ENCODE results near the gene GATAD2A.

GATAD2A gene

GRCh38 chr19:19423322-19423721 lies 17.8 kb downstream of the GATAD2A start:
- no peak overlapping the region for H2BK120ac ChIP-seq (ENCODE audit: insufficient read depth, low read length, poor library complexity)
- no peak overlapping the region for H3K4me3 ChIP-seq (ENCODE audit: low read depth, low read length)
- H3K4me2 ChIP-seq (ENCODE audit: low read length), result no peak overlapping the region
- no peak overlapping the region for H4K91ac ChIP-seq (ENCODE audit: low read depth, low read length)
- WGBS (ENCODE audit: extremely low coverage, insufficient coverage, insufficient read length), result no CpG with 5 or more reads among the region's 8 CpGs
- H3K27ac ChIP-seq (ENCODE audit: low read depth, low read length), result no peak overlapping the region
- no peak overlapping the region for H3K9ac ChIP-seq (ENCODE audit: low read length)
- no peak overlapping the region for H2BK12ac ChIP-seq (ENCODE audit: low read length)
- no peak overlapping the region for H4K12ac ChIP-seq (ENCODE audit: low read depth, low read length)
- H3K79me2 ChIP-seq (ENCODE audit: control insufficient read depth, insufficient read depth, low read length, poor library complexity), result peaks cover 45% of the 10 kb centered on the region
- H3K79me1 ChIP-seq (ENCODE audit: low read length), result no peaks in the 10 kb centered on the region
- no peak for DNase-seq
- no peak overlapping the region for H4K8ac ChIP-seq (ENCODE audit: low read depth, low read length)
- H2BK5ac ChIP-seq (ENCODE audit: low read depth, low read length, poor library complexity), result no peak overlapping the region
- no peak overlapping the region for H2AK5ac ChIP-seq (ENCODE audit: low read length)
- H3K36me3 ChIP-seq (ENCODE audit: control insufficient read depth in 1 of 2, insufficient read depth in 2 of 2, low read length in 2 of 2), result peaks cover 0 to 4% of the 10 kb centered on the region in 2 experiments
- no peak overlapping the region for H3K23ac ChIP-seq (ENCODE audit: low read length)
- H3K4me1 ChIP-seq (ENCODE audit: control insufficient read depth in 1 of 2, insufficient read depth in 2 of 2, low read length in 2 of 2), result no peaks in the 10 kb centered on the region
- no peak overlapping the region for H3K14ac ChIP-seq (ENCODE audit: low read length)
- H3K27me3 ChIP-seq (ENCODE audit: insufficient read depth, low read length), result no peaks in the 10 kb centered on the region
- no peak overlapping the region for H2AFZ ChIP-seq (ENCODE audit: insufficient read depth, low read length, poor library complexity)
- H3K9me3 ChIP-seq (ENCODE audit: insufficient read depth, low read depth, low read length), result no peaks in the 10 kb centered on the region
- peak overlapping the region; percentile 87 for H3K4ac ChIP-seq (ENCODE audit: low read depth, low read length)
- H3K18ac ChIP-seq (ENCODE audit: low read length), result no peak overlapping the region

DNA sequence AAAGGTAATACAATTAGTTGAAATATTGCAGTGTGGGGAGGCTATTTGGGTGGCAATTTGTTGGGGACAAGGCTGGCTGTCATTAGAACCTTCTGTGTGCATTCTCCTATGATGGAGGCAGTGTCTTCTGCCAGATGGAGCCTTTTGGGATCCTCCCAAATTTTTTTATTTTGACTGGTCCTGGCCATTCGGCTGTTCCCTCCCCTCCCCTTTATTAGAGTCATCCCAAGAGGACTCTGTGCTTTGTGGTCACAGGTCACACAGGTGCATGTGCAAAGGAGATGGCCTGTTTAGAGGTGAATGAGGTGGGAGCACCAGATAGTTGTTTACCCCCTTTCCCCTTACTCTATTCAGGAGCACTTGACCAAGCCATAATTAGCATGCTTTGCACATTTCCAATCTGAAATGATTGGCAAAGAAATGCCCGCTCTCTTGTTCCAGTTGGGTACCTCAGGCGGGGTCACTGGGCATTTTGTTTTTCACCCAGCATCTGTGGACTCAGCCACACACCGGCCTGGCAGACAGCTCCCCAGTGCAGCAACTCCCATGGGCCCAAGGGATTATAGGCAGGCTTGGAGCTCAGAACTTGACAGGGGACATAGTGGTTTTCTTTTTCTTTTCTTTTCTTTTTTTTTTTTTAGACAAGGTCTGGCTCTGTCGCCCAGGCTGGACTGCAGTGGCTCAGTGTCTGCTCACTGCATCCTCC lies 19.8 kb downstream of the GATAD2A start:
- Histone ChIP-seq H2AFZ (ENCODE audit: insufficient read depth, low read length, poor library complexity) (no peak overlapping the region), H3K27ac (ENCODE audit: low read depth, low read length) (no peak overlapping the region), H3K4me3 (ENCODE audit: low read depth, low read length) (no peak overlapping the region), H3K9me3 (ENCODE audit: insufficient read depth, low read depth, low read length) (no peaks in the 10 kb centered on the region), H4K91ac (ENCODE audit: low read depth, low read length) (no peak overlapping the region), H3K4ac (ENCODE audit: low read depth, low read length) (peak overlapping the region; percentile 86), H2BK12ac (ENCODE audit: low read length) (no peak overlapping the region), H2AK5ac (ENCODE audit: low read length) (no peak overlapping the region), H3K36me3 (ENCODE audit: control insufficient read depth in 1 of 2, insufficient read depth in 2 of 2, low read length in 2 of 2) (peaks cover 5 to 15% of the 10 kb centered on the region in 2 experiments), H3K14ac (ENCODE audit: low read length) (no peak overlapping the region), H3K27me3 (ENCODE audit: insufficient read depth, low read length) (no peaks in the 10 kb centered on the region), H3K79me2 (ENCODE audit: control insufficient read depth, insufficient read depth, low read length, poor library complexity) (peaks cover 55% of the 10 kb centered on the region), H3K79me1 (ENCODE audit: low read length) (no peaks in the 10 kb centered on the region), H3K4me2 (ENCODE audit: low read length) (no peak overlapping the region), H2BK5ac (ENCODE audit: low read depth, low read length, poor library complexity) (no peak overlapping the region), H3K9ac (ENCODE audit: low read length) (no peak overlapping the region), H3K18ac (ENCODE audit: low read length) (no peak overlapping the region), H4K12ac (ENCODE audit: low read depth, low read length) (no peak overlapping the region), H2BK120ac (ENCODE audit: insufficient read depth, low read length, poor library complexity) (no peak overlapping the region), H3K23ac (ENCODE audit: low read length) (no peak overlapping the region), H4K8ac (ENCODE audit: low read depth, low read length) (no peak overlapping the region), H3K4me1 (ENCODE audit: control insufficient read depth in 1 of 2, insufficient read depth in 2 of 2, low read length in 2 of 2) (no peaks in the 10 kb centered on the region)
- no CpG with 5 or more reads among the region's 5 CpGs for WGBS (ENCODE audit: extremely low coverage, insufficient coverage, insufficient read length)
- DNase-seq, result no peak

DNA sequence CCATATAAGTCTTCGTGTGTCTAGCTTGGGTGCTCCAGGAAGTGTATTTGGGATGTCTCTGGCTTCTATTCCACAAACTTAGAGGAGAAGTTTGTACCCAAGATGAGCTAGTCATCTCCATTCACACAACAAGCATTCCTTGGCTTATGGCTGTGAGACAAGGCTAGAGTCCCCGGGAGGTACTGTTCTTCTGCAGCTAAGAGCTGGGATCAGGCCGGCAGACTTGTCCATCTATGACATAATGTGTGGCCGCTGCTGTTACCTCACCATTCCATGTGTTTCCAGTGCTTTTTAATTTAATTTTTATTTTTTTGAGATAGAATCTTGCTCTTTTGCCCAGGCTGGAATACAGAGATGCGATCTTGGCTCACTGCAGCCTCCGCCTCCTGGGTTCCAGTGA lies 20.7 kb downstream of the GATAD2A start:
- no CpG with 5 or more reads among the region's 6 CpGs for WGBS (ENCODE audit: extremely low coverage, insufficient coverage, insufficient read length)
- Histone ChIP-seq H2AFZ (ENCODE audit: insufficient read depth, low read length, poor library complexity) (no peak overlapping the region), H3K4me1 (ENCODE audit: control insufficient read depth in 1 of 2, insufficient read depth in 2 of 2, low read length in 2 of 2) (no peaks in the 10 kb centered on the region), H2AK5ac (ENCODE audit: low read length) (no peak overlapping the region), H4K12ac (ENCODE audit: low read depth, low read length) (no peak overlapping the region), H3K18ac (ENCODE audit: low read length) (no peak overlapping the region), H4K8ac (ENCODE audit: low read depth, low read length) (no peak overlapping the region), H3K14ac (ENCODE audit: low read length) (no peak overlapping the region), H3K27ac (ENCODE audit: low read depth, low read length) (no peak overlapping the region), H3K4me3 (ENCODE audit: low read depth, low read length) (no peak overlapping the region), H2BK12ac (ENCODE audit: low read length) (no peak overlapping the region), H3K79me1 (ENCODE audit: low read length) (no peaks in the 10 kb centered on the region), H2BK120ac (ENCODE audit: insufficient read depth, low read length, poor library complexity) (no peak overlapping the region), H3K4me2 (ENCODE audit: low read length) (no peak overlapping the region), H3K79me2 (ENCODE audit: control insufficient read depth, insufficient read depth, low read length, poor library complexity) (peaks cover 52% of the 10 kb centered on the region), H3K36me3 (ENCODE audit: control insufficient read depth in 1 of 2, insufficient read depth in 2 of 2, low read length in 2 of 2) (peaks cover 5 to 16% of the 10 kb centered on the region in 2 experiments), H3K23ac (ENCODE audit: low read length) (no peak overlapping the region), H3K27me3 (ENCODE audit: insufficient read depth, low read length) (no peaks in the 10 kb centered on the region), H3K9ac (ENCODE audit: low read length) (no peak overlapping the region), H3K4ac (ENCODE audit: low read depth, low read length) (peak overlapping the region; percentile 92), H3K9me3 (ENCODE audit: insufficient read depth, low read depth, low read length) (no peaks in the 10 kb centered on the region), H4K91ac (ENCODE audit: low read depth, low read length) (no peak overlapping the region), H2BK5ac (ENCODE audit: low read depth, low read length, poor library complexity) (no peak overlapping the region)
- no peak for DNase-seq

DNA sequence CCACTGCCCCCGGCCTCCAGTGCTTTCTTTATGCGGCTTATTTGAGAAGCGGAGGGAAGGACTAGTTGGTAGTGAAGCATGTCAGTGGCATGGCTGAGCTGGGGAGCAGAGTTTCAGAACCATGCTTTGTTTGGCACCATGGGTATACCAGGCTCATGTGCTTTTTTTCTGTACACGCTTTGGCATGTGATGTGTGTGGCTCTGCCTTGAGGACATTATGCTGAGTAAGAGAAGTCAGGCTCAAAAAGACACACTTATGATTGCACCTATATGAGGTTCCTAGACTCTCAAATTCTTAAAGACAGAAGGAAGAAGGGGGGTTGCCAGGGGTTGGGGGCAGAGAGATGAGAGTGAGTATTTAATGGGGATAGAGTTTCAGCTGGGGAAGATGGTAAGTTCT lies 21.3 kb downstream of the GATAD2A start:
- DNase-seq, result no peak
- Histone ChIP-seq H4K8ac (ENCODE audit: low read depth, low read length) (no peak overlapping the region), H3K36me3 (ENCODE audit: control insufficient read depth in 1 of 2, insufficient read depth in 2 of 2, low read length in 2 of 2) (peaks cover 5 to 16% of the 10 kb centered on the region in 2 experiments), H3K4me3 (ENCODE audit: low read depth, low read length) (no peak overlapping the region), H3K23ac (ENCODE audit: low read length) (no peak overlapping the region), H2AFZ (ENCODE audit: insufficient read depth, low read length, poor library complexity) (no peak overlapping the region), H3K9ac (ENCODE audit: low read length) (no peak overlapping the region), H3K4ac (ENCODE audit: low read depth, low read length) (peak overlapping the region; percentile 92), H3K27me3 (ENCODE audit: insufficient read depth, low read length) (no peaks in the 10 kb centered on the region), H4K91ac (ENCODE audit: low read depth, low read length) (no peak overlapping the region), H2AK5ac (ENCODE audit: low read length) (no peak overlapping the region), H3K4me2 (ENCODE audit: low read length) (no peak overlapping the region), H3K79me2 (ENCODE audit: control insufficient read depth, insufficient read depth, low read length, poor library complexity) (peaks cover 51% of the 10 kb centered on the region), H3K27ac (ENCODE audit: low read depth, low read length) (no peak overlapping the region), H2BK120ac (ENCODE audit: insufficient read depth, low read length, poor library complexity) (no peak overlapping the region), H2BK12ac (ENCODE audit: low read length) (no peak overlapping the region), H3K4me1 (ENCODE audit: control insufficient read depth in 1 of 2, insufficient read depth in 2 of 2, low read length in 2 of 2) (no peaks in the 10 kb centered on the region), H3K9me3 (ENCODE audit: insufficient read depth, low read depth, low read length) (no peaks in the 10 kb centered on the region), H4K12ac (ENCODE audit: low read depth, low read length) (no peak overlapping the region), H2BK5ac (ENCODE audit: low read depth, low read length, poor library complexity) (no peak overlapping the region), H3K18ac (ENCODE audit: low read length) (peak overlapping the region; percentile 48), H3K14ac (ENCODE audit: low read length) (no peak overlapping the region), H3K79me1 (ENCODE audit: low read length) (no peaks in the 10 kb centered on the region)
- WGBS (ENCODE audit: extremely low coverage, insufficient coverage, insufficient read length), result no CpG with 5 or more reads among the region's 4 CpGs

All from trophoblast cell (in vitro differentiated cells and primary cell).